Measurements from ENCODE around the gene RBP3.

- TF ChIP-seq YY1 (IDR thresholded peaks at IDR 0.05; ENCODE audit: extremely low read depth, insufficient replicate concordance, low read depth, low read length) (no peak), CTCF (IDR thresholded peaks at IDR 0.05 in 2 of 3, conservative IDR thresholded peaks at IDR 0.05 in 1 of 3; ENCODE audit: borderline replicate concordance in 1 of 3, insufficient read depth in 1 of 3, low read depth in 2 of 3, low read length in 2 of 3) (no peak), ATF3 (IDR thresholded peaks at IDR 0.05) (no peak), JUND (IDR thresholded peaks at IDR 0.05) (no peak), ZNF274 (IDR thresholded peaks at IDR 0.05; ENCODE audit: low read depth, low read length) (no peak), MAX (IDR thresholded peaks at IDR 0.05) (no peak), POLR2A (IDR thresholded peaks at IDR 0.05; ENCODE audit: borderline replicate concordance, extremely low read depth, insufficient read depth, insufficient read length) (no peak), POLR2AphosphoS5 (IDR thresholded peaks at IDR 0.05; ENCODE audit: low read depth, low read length) (no peak), EGR1 (IDR thresholded peaks at IDR 0.05; ENCODE audit: low read depth) (no peak), RAD21 (IDR thresholded peaks at IDR 0.05; ENCODE audit: low read depth) (no peak), TCF7L2 (IDR thresholded peaks at IDR 0.05; ENCODE audit: borderline replicate concordance, extremely low read depth, insufficient read depth, insufficient read length) (no peak), SRF (IDR thresholded peaks at IDR 0.05; ENCODE audit: low read depth) (no peak)
Measured at GRCh38 chr10:47357131-47357582, 9.0 kb downstream of the RBP3 start.
